Caco-2 (cell line): ENCODE data around the gene SMIM3. TPM values are rescaled to one million over a fixed set of nuclear protein-coding genes. Genes with fewer than 3 reads are reported as not detected.

Experiments
- BruUV-seq: library from RNA; stranded (reverse); fragments of 400-500 nt; replicated peaks from 2 replicates; lab custom pipeline; 2021; lab: Mats Ljungman, UMichigan
- CTCF ChIA-PET: fragments of 300-600 bp; sonication (Branson Sonifier 250); formaldehyde crosslinking; loops from one replicate; lab custom pipeline; 2022; ENCODE audit warnings: antibody characterized with exemption; lab: Charles Lee
- POLR2A ChIA-PET: fragments of 300-600 bp; sonication (Branson Sonifier 250); formaldehyde crosslinking; loops from one replicate; lab custom pipeline; 2022; ENCODE audit warnings: antibody characterized with exemption; lab: Charles Lee
- DNase-seq, 2 experiments: peaks; one replicate each; pipeline versions ENCODE4 v3.0.0 to v3.0.0-alpha.2; 2020 to 2022
- H3K27me3 ChIP-seq: replicated peaks from 2 replicates; pipeline ENCODE4 v1.6.0; 2011; ENCODE audit warnings: low read length; ENCODE audit not compliant: control insufficient read depth, insufficient read depth
- H3K36me3 ChIP-seq: 2 replicates; pipeline ENCODE4 v1.5.1; 2011; ENCODE audit warnings: low read length; ENCODE audit not compliant: control insufficient read depth, insufficient read depth
- H3K4me1 ChIP-seq: fragments of 250-450 bp; sonication (Bioruptor Pico); 2 replicates; pipeline ENCODE4 v1.5.1; 2020; ENCODE audit warnings: mild to moderate bottlenecking
- H3K4me3 ChIP-seq: 2 replicates; pipeline ENCODE4 v1.5.1; 2011; ENCODE audit warnings: low read depth, mild to moderate bottlenecking, control low read depth, low read length
- H3K9me3 ChIP-seq: fragments of 250-450 bp; sonication (Bioruptor Pico); 2 replicates; pipeline ENCODE4 v1.5.1; 2020; ENCODE audit warnings: mild to moderate bottlenecking, moderate library complexity
- H3K27ac Mint-ChIP-seq: one replicate; pipeline ENCODE4 v1.8.0; 2022; ENCODE audit warnings: mixed read lengths; ENCODE audit not compliant: unreplicated experiment
- H3K27me3 Mint-ChIP-seq: one replicate; pipeline ENCODE4 v1.8.0; 2022; ENCODE audit warnings: mixed read lengths; ENCODE audit not compliant: insufficient read depth, unreplicated experiment
- H3K36me3 Mint-ChIP-seq: one replicate; pipeline ENCODE4 v1.8.0; 2022; ENCODE audit warnings: mild to moderate bottlenecking, mixed read lengths; ENCODE audit not compliant: insufficient read depth, unreplicated experiment
- H3K4me1 Mint-ChIP-seq: one replicate; pipeline ENCODE4 v1.8.0; 2022; ENCODE audit warnings: low read depth, mixed read lengths; ENCODE audit not compliant: unreplicated experiment
- H3K4me3 Mint-ChIP-seq: one replicate; pipeline ENCODE4 v1.8.0; 2022; ENCODE audit warnings: mild to moderate bottlenecking, moderate library complexity, mixed read lengths; ENCODE audit not compliant: unreplicated experiment
- H3K9me3 Mint-ChIP-seq: one replicate; pipeline ENCODE4 v1.8.0; 2022; ENCODE audit warnings: mixed read lengths; ENCODE audit not compliant: unreplicated experiment
- CTCF ChIP-seq, 2 experiments: fragments of 200-600 bp in 1 of 2; IDR thresholded peaks; 1 replicate in 1 of 2; 2 replicates in 1 of 2; pipeline versions ENCODE4 v1.5.1 to v1.8.0; 2011 to 2022; ENCODE audit warnings: antibody characterized with exemption in 1 of 2, control low read depth in 1 of 2, inconsistent platforms in 1 of 2, low read depth in 1 of 2, low read length in 1 of 2, mild to moderate bottlenecking in 1 of 2, moderate library complexity in 1 of 2; ENCODE audit not compliant: insufficient read depth in 1 of 2, severe bottlenecking in 1 of 2, unreplicated experiment in 1 of 2
- intact Hi-C: fragments of 100-400 bp; cut with micrococcal nuclease; formaldehyde crosslinking; loops from one replicate; pipeline ENCODE4 v1.10.0; 2022; ENCODE audit not compliant: unreplicated experiment
- total RNA-seq: library from RNA; stranded (reverse); gene quantifications from 2 replicates; pipeline ENCODE4 v1.2.3, GENCODE V29; 2022

The SMIM3 gene
- total RNA-seq, 1 experiment from 2014 or later: 19.4 TPM

GRCh38 chr5:150764530-150764929 lies 14.0 kb upstream of the SMIM3 start:
- DNase-seq: no peak
- TF ChIP-seq CTCF (IDR thresholded peaks at IDR 0.05; ENCODE audit: insufficient read depth in 1 of 2, low read depth in 1 of 2, low read length in 1 of 2, severe bottlenecking in 1 of 2, unreplicated experiment in 1 of 2): no peak
- H3K36me3 ChIP-seq: no peaks in the 10 kb centered on the region
- no peaks in the 10 kb centered on the region for H3K4me1 Mint-ChIP-seq
- POLR2A ChIA-PET: no interaction called here
- H3K36me3 Mint-ChIP-seq: no peaks in the 10 kb centered on the region
- H3K27me3 ChIP-seq: no peaks in the 10 kb centered on the region
- intact Hi-C loops: no loop called here
- H3K9me3 Mint-ChIP-seq: peaks cover 3% of the 10 kb centered on the region
- CTCF ChIA-PET: no interaction called here
- no peak overlapping the region for H3K4me3 ChIP-seq
- no peak overlapping the region for H3K27ac Mint-ChIP-seq
- BruUV-seq: no TSS peak
- H3K9me3 ChIP-seq: peaks cover 3% of the 10 kb centered on the region; the same call in 1 of the 2 replicates
- no peak overlapping the region for H3K4me3 Mint-ChIP-seq
- H3K4me1 ChIP-seq: peaks cover 6% of the 10 kb centered on the region; the same call in 1 of the 2 replicates
- H3K27me3 Mint-ChIP-seq: no peaks in the 10 kb centered on the region

- no peak for DNase-seq
- no peaks in the 10 kb centered on the region for H3K4me1 Mint-ChIP-seq
- H3K9me3 ChIP-seq: peaks cover 3% of the 10 kb centered on the region; the same call in 1 of the 2 replicates
- H3K36me3 Mint-ChIP-seq: no peaks in the 10 kb centered on the region
- CTCF ChIA-PET: no interaction called here
- intact Hi-C loops: no loop called here
- H3K9me3 Mint-ChIP-seq: no peaks in the 10 kb centered on the region
- H3K4me3 Mint-ChIP-seq: no peak overlapping the region
- H3K4me1 ChIP-seq: peaks cover 6% of the 10 kb centered on the region; the same call in 1 of the 2 replicates
- POLR2A ChIA-PET: no interaction called here
- BruUV-seq: no TSS peak
- H3K27me3 Mint-ChIP-seq: no peaks in the 10 kb centered on the region
- TF ChIP-seq CTCF (IDR thresholded peaks at IDR 0.05; ENCODE audit: insufficient read depth in 1 of 2, low read depth in 1 of 2, low read length in 1 of 2, severe bottlenecking in 1 of 2, unreplicated experiment in 1 of 2): no peak
- no peak overlapping the region for H3K4me3 ChIP-seq
- H3K27ac Mint-ChIP-seq: no peak overlapping the region
- H3K36me3 ChIP-seq: no peaks in the 10 kb centered on the region
- no peaks in the 10 kb centered on the region for H3K27me3 ChIP-seq
These were observed 13.4 kb upstream of the SMIM3 start for GRCh38 chr5:150765011-150765798.

GRCh38 chr5:150765799-150766169 lies 12.8 kb upstream of the SMIM3 start:
- Mint-ChIP-seq H3K36me3 (no peaks in the 10 kb centered on the region), H3K4me1 (no peaks in the 10 kb centered on the region), H3K27me3 (no peaks in the 10 kb centered on the region), H3K27ac (no peak overlapping the region), H3K4me3 (no peak overlapping the region), H3K9me3 (no peaks in the 10 kb centered on the region)
- ChIA-PET POLR2A (interaction anchor here (0.7 kb wide), 1 partner anchor 12 kb away, joined by 3 read pairs; no protein-coding TSS in a partner anchor), CTCF (no interaction called here)
- Histone ChIP-seq H3K27me3 (no peaks in the 10 kb centered on the region), H3K36me3 (no peaks in the 10 kb centered on the region), H3K9me3 (peaks cover 3% of the 10 kb centered on the region; the same call in 1 of the 2 replicates), H3K4me1 (peaks cover 6% of the 10 kb centered on the region; the same call in 1 of the 2 replicates), H3K4me3 (no peak overlapping the region)
- intact Hi-C loops: no loop called here
- no peak for TF ChIP-seq CTCF (IDR thresholded peaks at IDR 0.05; ENCODE audit: insufficient read depth in 1 of 2, low read depth in 1 of 2, low read length in 1 of 2, severe bottlenecking in 1 of 2, unreplicated experiment in 1 of 2)
- DNase-seq: no peak
- no TSS peak for BruUV-seq
